GM12878 (cell line): ENCODE measurements around the gene KIF11. TPM values are rescaled to one million over a fixed set of nuclear protein-coding genes. Genes with fewer than 3 reads are reported as not detected.
A peak's percentile ranks its signal among the peaks of the same experiment; 100 is the strongest.

ENCODE experiments used
- ATAC-seq: fragments of 200-7000 bp; cut with Tn5 transposase; 3 replicates; pipeline ENCODE4 v1.9.1; 2020; ENCODE audit warnings: mild to moderate bottlenecking, moderate library complexity
- BruUV-seq: library from RNA; stranded (reverse); fragments of 400-500 nt; replicated peaks from 2 replicates; lab custom pipeline; 2021; lab: Mats Ljungman, UMichigan
- CTCF ChIA-PET: fragments of 300-600 bp; sonication (Branson Sonifier 250); formaldehyde crosslinking; extraction: SDS; loops from one replicate; lab custom pipeline; 2021; ENCODE audit warnings: inconsistent platforms; lab: Yijun Ruan, JAX
- POLR2A ChIA-PET: fragments of 350-600 bp; formaldehyde crosslinking; extraction: SDS; loops from one replicate; lab custom pipeline; 2021; ENCODE audit warnings: inconsistent platforms; lab: Charles Lee
- RAD21 ChIA-PET: fragments of 300-600 bp; sonication (Branson Sonifier 250); formaldehyde crosslinking; loops from one replicate; lab custom pipeline; 2023; ENCODE audit warnings: antibody characterized with exemption; ENCODE audit not compliant: unreplicated experiment; lab: Charles Lee
- SMC1A ChIA-PET: fragments of 300-600 bp; sonication (Branson Sonifier 250); formaldehyde crosslinking; loops from one replicate; lab custom pipeline; 2023; ENCODE audit not compliant: unreplicated experiment, uncharacterized antibody; lab: Charles Lee
- DNase-seq: peaks from one replicate; pipeline ENCODE4 v3.0.0-alpha.2; 2011; ENCODE audit warnings: low read depth, low spot score
- FAIRE-seq: peaks from 3 replicates; lab custom pipeline; 2011; peaks lifted over from hg19 to GRCh38; lab: Jason Lieb, UNC
- H2AFZ ChIP-seq: 2 replicates; pipeline ENCODE4 v1.6.0; 2011; ENCODE audit warnings: low read depth, low read length, control low read depth; ENCODE audit not compliant: control insufficient read depth
- H3K27ac ChIP-seq: 2 replicates; pipeline ENCODE4 v1.5.1; 2011; ENCODE audit warnings: control low read depth; ENCODE audit not compliant: control insufficient read depth, insufficient read depth
- H3K27me3 ChIP-seq, 2 experiments: replicated peaks in 1 of 2; 2 replicates each; pipeline versions ENCODE4 v1.6.0 to v1.6.1; 2011; ENCODE audit warnings: low read length in 1 of 2; ENCODE audit not compliant: control insufficient read depth in 2 of 2, insufficient read depth in 2 of 2
- H3K36me3 ChIP-seq, 2 experiments: 2 replicates each; pipeline ENCODE4 v1.5.1; 2011; ENCODE audit warnings: low read length in 1 of 2; ENCODE audit not compliant: control insufficient read depth in 2 of 2, insufficient read depth in 2 of 2
- H3K4me1 ChIP-seq: 2 replicates; pipeline ENCODE4 v1.6.1; 2011; ENCODE audit warnings: mild to moderate bottlenecking, low read length, moderate library complexity, mixed read lengths; ENCODE audit not compliant: control insufficient read depth, insufficient read depth
- H3K4me2 ChIP-seq: 2 replicates; pipeline ENCODE4 v1.6.0; 2011; ENCODE audit warnings: control low read depth; ENCODE audit not compliant: control insufficient read depth, insufficient read depth
- H3K4me3 ChIP-seq: fragments of 200-600 bp; sonication (generic); 2 replicates; pipeline ENCODE4 v1.5.1; 2016
- H3K79me2 ChIP-seq: 2 replicates; pipeline ENCODE4 v1.6.0; 2011; ENCODE audit warnings: low read length; ENCODE audit not compliant: control insufficient read depth, insufficient read depth
- H3K9ac ChIP-seq: 2 replicates; pipeline ENCODE4 v1.8.0; 2011; ENCODE audit warnings: low read length, control low read depth, mixed read lengths; ENCODE audit not compliant: control insufficient read depth, insufficient read depth
- H3K9me3 ChIP-seq: replicated peaks from 3 replicates; pipeline ENCODE4 v1.5.1; 2011; ENCODE audit warnings: mild to moderate bottlenecking, low read length; ENCODE audit not compliant: control insufficient read depth, insufficient read depth
- H4K20me1 ChIP-seq: 2 replicates; pipeline ENCODE4 v1.6.0; 2011; ENCODE audit not compliant: control insufficient read depth, insufficient read depth
- BHLHE40 ChIP-seq, 2 experiments: fragments of 450-650 bp in 1 of 2; IDR thresholded peaks; 2 replicates each; pipeline ENCODE4 v1.6.1; 2011 to 2017; ENCODE audit warnings: low read depth in 2 of 2, borderline replicate concordance in 1 of 2, improper control_type of control experiment in 1 of 2, low read length in 1 of 2, mild to moderate bottlenecking in 1 of 2
- IKZF1 ChIP-seq: fragments of 450-650 bp; conservative IDR thresholded peaks from 2 replicates; pipeline ENCODE4 v1.6.1; 2017; ENCODE audit warnings: antibody characterized with exemption, mild to moderate bottlenecking
- RUNX3 ChIP-seq: IDR thresholded peaks from 2 replicates; pipeline ENCODE4 v1.6.1; 2012; ENCODE audit warnings: low read length, inconsistent platforms
- SUZ12 ChIP-seq: fragments of 200-600 bp; sonication (generic); IDR thresholded peaks from one replicate; pipeline ENCODE4 v1.6.1; 2018; ENCODE audit warnings: antibody characterized with exemption, mild to moderate bottlenecking; ENCODE audit not compliant: unreplicated experiment
- WGBS: methylation state at CpG from one replicate; pipeline ENCODE4 v1.1.6; 2016; ENCODE audit warnings: low lambda C conversion rate; ENCODE audit not compliant: insufficient replicate concordance, insufficient coverage; ENCODE audit errors: missing lambda C conversion rate; 5-methylcytosine and 5-hydroxymethylcytosine counted together
- in situ Hi-C: fragments of 300-500 bp; cut with MboI; formaldehyde crosslinking; loops from 9 replicates; pipeline ENCODE4 v1.14.3; 2018; ENCODE audit warnings: mixed read lengths
- intact Hi-C: fragments of 100-400 bp; cut with micrococcal nuclease; formaldehyde crosslinking; loops from one replicate; pipeline ENCODE4 v1.14.2; 2022; ENCODE audit not compliant: unreplicated experiment
- polyA plus RNA-seq, 11 experiments: library from polyadenylated mRNA; depleted of rRNA in 4 of 11; unstranded in 6 of 11; stranded (reverse) in 5 of 11; fragments of >200 nt; fragmentation: Nextera tagmentation in 4 of 11; fragmentation: Illumina TruSeq in 1 of 11; extraction: Ambion mirVana in 4 of 11; extraction: Trizol in 1 of 11; gene quantifications; 1 replicate in 1 of 11; 2 replicates in 10 of 11; pipeline versions ENCODE4 v1.2.1 to v1.2.3, GENCODE V29; 2011 to 2016; ENCODE audit warnings: inconsistent platforms in 2 of 11, missing spikeins in 2 of 11, low read depth in 1 of 11
- total RNA-seq, 4 experiments: library from RNA; depleted of rRNA in 3 of 4; stranded (reverse); fragments of >200 nt in 3 of 4; fragmentation: Illumina TruSeq in 1 of 4; extraction: Trizol in 1 of 4; gene quantifications; 2 replicates each; pipeline versions ENCODE4 v1.2.1 to v1.2.3, GENCODE V29; 2013 to 2021

KIF11 gene
- total and polyA plus RNA-seq, 10 of the 15 experiments (the other 5 are each of a cell fraction or from before 2014, with no cell fraction given): 14.1 to 79.8 (median 41.9) TPM

DNA sequence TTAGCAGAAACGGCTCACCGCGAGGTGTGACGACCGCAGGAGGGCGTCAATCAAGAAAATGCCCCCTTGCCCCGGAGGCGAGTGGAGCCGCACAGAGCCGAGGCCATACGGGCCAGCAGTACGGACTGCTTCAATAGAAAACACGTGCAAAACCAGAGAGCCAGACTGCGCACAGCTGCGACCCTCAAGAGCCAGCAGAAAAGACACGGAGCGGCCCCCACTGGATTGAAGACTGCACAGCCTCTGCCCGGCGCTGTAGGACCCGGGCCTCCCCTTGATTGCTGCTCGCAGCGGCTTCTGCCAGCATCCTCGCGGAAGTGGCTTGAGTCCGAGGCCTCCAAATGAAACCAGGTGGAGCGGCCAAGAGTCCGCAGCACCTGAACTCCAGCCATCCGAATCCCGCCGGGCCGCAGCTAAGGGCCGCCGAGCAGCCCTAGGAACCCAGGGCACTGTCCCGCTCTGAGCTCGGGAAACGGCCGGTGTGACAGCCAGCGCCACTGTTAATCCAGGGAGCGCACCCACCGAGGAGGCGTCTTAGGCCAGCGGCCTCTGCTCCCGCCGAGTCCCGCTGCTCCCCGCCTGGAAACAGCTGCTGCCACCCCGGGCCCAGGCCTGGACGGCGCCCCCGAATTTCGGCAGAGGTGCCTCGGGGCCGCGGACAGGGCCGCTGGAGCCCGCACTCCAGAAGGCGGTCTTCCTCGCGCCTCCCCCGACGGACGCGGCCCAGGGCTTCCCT lies 96.2 kb downstream of the KIF11 start:
- SMC1A ChIA-PET: no interaction called here
- intact Hi-C loops: no loop called here
- Histone ChIP-seq H3K36me3 (no peaks in the 10 kb centered on the region), H3K4me3 (peak overlapping the region; percentile 50; the same call in 1 of the 2 replicates), H4K20me1 (no peaks in the 10 kb centered on the region), H3K4me2 (peak overlapping the region; percentile 88), H3K79me2 (no peaks in the 10 kb centered on the region), H2AFZ (peak overlapping the region; percentile 56), H3K9ac (peak overlapping the region; percentile 16; the same call in 1 of the 2 replicates), H3K9me3 (peaks cover 4% of the 10 kb centered on the region; the same call in 1 of the 3 replicates), H3K4me1 (peaks cover 16% of the 10 kb centered on the region), H3K27ac (no peak overlapping the region), H3K27me3 (peaks cover 0 to 24% of the 10 kb centered on the region in 2 experiments)
- RAD21 ChIA-PET: interaction anchor here (1.4 kb wide), 1 partner anchor 54 kb away, joined by 3 read pairs; no protein-coding TSS in a partner anchor
- TF ChIP-seq IKZF1: peak; percentile 61
- no peak for TF ChIP-seq BHLHE40 (IDR thresholded peaks at IDR 0.05; ENCODE audit: borderline replicate concordance in 1 of 2, low read depth in 2 of 2, low read length in 1 of 2)
- 0 out of 2 replicates have a peak, but pooled peaks have one; percentile 31 for TF ChIP-seq RUNX3
- peak; percentile 55 for TF ChIP-seq SUZ12
- DNase-seq (no peak), ATAC-seq (peak; percentile 35), FAIRE-seq (no peak)
- no TSS peak for BruUV-seq
- POLR2A ChIA-PET: interaction anchor here (0.6 kb wide), 1 partner anchor 786 kb away, joined by 3 read pairs; no protein-coding TSS in a partner anchor
- in situ Hi-C loops: no loop called here
- CTCF ChIA-PET: interaction anchor here (0.8 kb wide), 1 partner anchor 50 kb away, joined by 3 read pairs; no protein-coding TSS in a partner anchor
- 2% methylated on average over 60 of the region's 63 CpGs for WGBS
